Naive thymus-derived CD4-positive, alpha-beta T cell (primary cell): ENCODE results near the gene USP48. TPM values are rescaled to one million over a fixed set of nuclear protein-coding genes. Genes with fewer than 3 reads are reported as not detected.

ENCODE experiments used
- ATAC-seq: fragments of 150-1000 bp; cut with Tn5 transposase; 2 replicates; pipeline ENCODE4 v1.10.0; 2021; ENCODE audit warnings: mild to moderate bottlenecking, moderate library complexity
- CTCF ChIA-PET: fragments of 350-600 bp; sonication (Branson Sonifier 250); formaldehyde crosslinking; loops from one replicate; lab custom pipeline; 2021; ENCODE audit warnings: antibody characterized with exemption; lab: Charles Lee
- POLR2A ChIA-PET: fragments of 350-600 bp; sonication (Branson Sonifier 250); formaldehyde crosslinking; loops from one replicate; lab custom pipeline; 2021; ENCODE audit warnings: antibody characterized with exemption, inconsistent platforms; lab: Charles Lee
- DNase-seq, 9 donors: peaks; one replicate each; pipeline versions ENCODE4 v3.0.0 to v3.0.0-alpha.2; 2020 to 2022; ENCODE audit warnings: mixed read lengths in 1 of 9
- H3K27ac ChIP-seq: one replicate; pipeline ENCODE4 v1.7.0; 2013; ENCODE audit warnings: mild to moderate bottlenecking, low read depth, low read length, moderate library complexity
- H3K27me3 ChIP-seq, 2 donors: one replicate each; pipeline ENCODE4 v1.7.0; 2013; ENCODE audit warnings: low read length in 2 of 2, mild to moderate bottlenecking in 2 of 2, moderate library complexity in 2 of 2; ENCODE audit not compliant: control insufficient read depth in 2 of 2, insufficient read depth in 2 of 2
- H3K36me3 ChIP-seq, 3 experiments: 1 replicate in 2 of 3; 2 replicates in 1 of 3; pipeline ENCODE4 v1.7.0; 2013; ENCODE audit warnings: low read length in 3 of 3, mild to moderate bottlenecking in 3 of 3, moderate library complexity in 1 of 3; ENCODE audit not compliant: insufficient read depth in 3 of 3, control insufficient read depth in 2 of 3
- H3K4me1 ChIP-seq, 2 donors: one replicate each; pipeline ENCODE4 v1.7.0; 2013; ENCODE audit warnings: low read length in 2 of 2, mild to moderate bottlenecking in 2 of 2, moderate library complexity in 1 of 2; ENCODE audit not compliant: control insufficient read depth in 2 of 2, insufficient read depth in 2 of 2
- H3K4me3 ChIP-seq: 2 replicates; pipeline ENCODE4 v1.7.0; 2013; ENCODE audit warnings: mild to moderate bottlenecking, low read length
- H3K9me3 ChIP-seq, 3 experiments: 1 replicate in 2 of 3; 2 replicates in 1 of 3; pipeline ENCODE4 v1.7.0; 2013; ENCODE audit warnings: low read length in 3 of 3; ENCODE audit not compliant: control insufficient read depth in 2 of 3
- H3K27ac Mint-ChIP-seq, 9 donors: one replicate each; pipeline ENCODE4 v1.8.0; 2020 to 2022; ENCODE audit warnings: mixed read lengths in 9 of 9, mild to moderate bottlenecking in 8 of 9, moderate library complexity in 5 of 9, inconsistent platforms in 2 of 9
- H3K27me3 Mint-ChIP-seq, 5 donors: one replicate each; pipeline ENCODE4 v1.8.0; 2021 to 2022; ENCODE audit warnings: mixed read lengths in 5 of 5, mild to moderate bottlenecking in 1 of 5
- H3K36me3 Mint-ChIP-seq, 5 donors: one replicate each; pipeline ENCODE4 v1.8.0; 2020 to 2022; ENCODE audit warnings: mixed read lengths in 5 of 5, mild to moderate bottlenecking in 3 of 5, inconsistent platforms in 1 of 5
- H3K4me1 Mint-ChIP-seq, 7 donors: one replicate each; pipeline ENCODE4 v1.8.0; 2020 to 2022; ENCODE audit warnings: mixed read lengths in 7 of 7, mild to moderate bottlenecking in 3 of 7, inconsistent platforms in 1 of 7
- H3K4me3 Mint-ChIP-seq, 10 donors: one replicate each; pipeline ENCODE4 v1.8.0; 2020 to 2022; ENCODE audit warnings: mild to moderate bottlenecking in 10 of 10, mixed read lengths in 10 of 10, moderate library complexity in 6 of 10, inconsistent platforms in 2 of 10
- H3K9me3 Mint-ChIP-seq, 11 donors: one replicate each; pipeline ENCODE4 v1.8.0; 2020 to 2022; ENCODE audit warnings: mixed read lengths in 11 of 11, mild to moderate bottlenecking in 4 of 11, inconsistent platforms in 1 of 11, moderate library complexity in 1 of 11
- intact Hi-C, 2 donors: fragments of 100-400 bp; cut with micrococcal nuclease; formaldehyde crosslinking; loops; one replicate each; pipeline ENCODE4 v1.15.1; 2023
- polyA plus RNA-seq, 2 donors: library from polyadenylated mRNA; unstranded; fragments of 300-500 nt; fragmentation: Illumina TruSeq; gene quantifications; one replicate each; pipeline ENCODE4 v1.2.3, GENCODE V29; 2021
- total RNA-seq, 6 experiments: library from RNA in 5 of 6; stranded (reverse) in 5 of 6; gene quantifications; 1 replicate in 5 of 6; 2 replicates in 1 of 6; pipeline ENCODE4 v1.2.3 and lab custom pipeline; 2021 to 2026

Gene USP48
- total and polyA plus RNA-seq, 7 experiments from 2014 or later: 34.8 to 107 (median 79.5) TPM

DNA sequence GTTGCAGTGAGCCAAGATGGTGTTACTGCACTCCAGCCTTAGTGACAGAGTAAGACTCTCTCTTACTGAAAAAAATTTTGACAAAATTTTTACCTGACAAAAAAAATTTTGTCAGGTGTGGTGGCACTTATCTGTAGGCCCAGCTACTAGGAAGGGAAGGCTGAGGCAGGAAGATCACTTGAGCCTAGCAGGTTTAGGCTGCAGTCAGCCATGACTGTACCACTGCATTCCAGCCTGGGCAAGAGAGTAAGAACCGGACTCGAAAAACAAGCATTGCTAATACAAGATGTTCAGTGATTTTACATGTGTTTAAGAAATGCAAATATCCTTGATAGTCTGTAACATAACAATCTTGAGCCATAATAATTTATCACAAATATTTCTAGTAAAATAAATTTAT, 46.9 kb downstream of the USP48 start:
- ATAC-seq: no peak

DNA sequence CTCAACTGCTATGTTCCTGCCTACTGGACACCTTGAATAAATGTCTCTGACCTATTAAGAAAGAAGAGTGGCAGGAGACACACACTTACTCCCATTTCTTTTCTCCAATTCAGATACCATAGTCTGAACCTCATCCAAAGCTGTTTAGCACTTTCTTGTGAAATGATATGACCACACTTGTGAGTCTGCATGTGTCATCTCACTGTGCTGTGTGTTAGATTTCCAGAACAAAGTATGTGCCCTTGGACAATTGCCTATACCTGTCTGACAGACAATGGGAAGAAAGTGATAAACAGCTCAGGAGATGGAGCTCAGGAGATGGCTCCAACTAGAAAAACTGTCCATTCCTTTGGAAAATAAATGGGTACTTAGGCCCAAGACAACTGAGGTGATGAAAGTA, 48.4 kb downstream of the USP48 start:
- Mint-ChIP-seq H3K36me3 (peaks cover 0 to 31% (median 3%) of the 10 kb centered on the region in 5 donors), H3K9me3 (peaks cover 0 to 1% (median 0%) of the 10 kb centered on the region in 11 donors), H3K27ac (no peak overlapping the region), H3K4me1 (no peaks in the 10 kb centered on the region), H3K27me3 (no peaks in the 10 kb centered on the region), H3K4me3 (no peak overlapping the region)
- H3K27ac ChIP-seq: no peak overlapping the region
- H3K9me3 ChIP-seq: no peaks in the 10 kb centered on the region
- H3K27me3 ChIP-seq: no peaks in the 10 kb centered on the region
- POLR2A ChIA-PET: no interaction called here
- H3K4me3 ChIP-seq: no peak overlapping the region
- intact Hi-C loops: loop anchor here in 1 of 2 donors (2.0 kb wide), 1 partner anchor 230 kb away; no protein-coding TSS in a partner anchor
- ATAC-seq: no peak
- H3K36me3 ChIP-seq: peaks cover 8 to 52% (median 15%) of the 10 kb centered on the region in 3 experiments
- no peak for DNase-seq
- CTCF ChIA-PET: interaction anchor here (0.9 kb wide), 1 partner anchor 228 kb away, joined by 3 read pairs; no protein-coding TSS in a partner anchor
- no peaks in the 10 kb centered on the region for H3K4me1 ChIP-seq

More for the DNA sequence above, 46.9 kb downstream of the USP48 start:
- ChIA-PET CTCF (no interaction called here), POLR2A (no interaction called here)
- Mint-ChIP-seq H3K4me1 (peaks cover 3 to 9% (median 8%) of the 10 kb centered on the region in 7 donors), H3K9me3 (peaks cover 0 to 1% (median 0%) of the 10 kb centered on the region in 11 donors), H3K36me3 (peaks cover 0 to 45% (median 8%) of the 10 kb centered on the region in 5 donors), H3K4me3 (no peak overlapping the region), H3K27ac (no peak overlapping the region), H3K27me3 (no peaks in the 10 kb centered on the region)
- no peak overlapping the region for H3K27ac ChIP-seq
- H3K36me3 ChIP-seq: peaks cover 8 to 42% (median 15%) of the 10 kb centered on the region in 3 experiments
- no peak for DNase-seq
- intact Hi-C loops: no loop called here
- no peaks in the 10 kb centered on the region for H3K27me3 ChIP-seq
- no peaks in the 10 kb centered on the region for H3K9me3 ChIP-seq
- H3K4me3 ChIP-seq: no peak overlapping the region
- H3K4me1 ChIP-seq: no peaks in the 10 kb centered on the region

DNA sequence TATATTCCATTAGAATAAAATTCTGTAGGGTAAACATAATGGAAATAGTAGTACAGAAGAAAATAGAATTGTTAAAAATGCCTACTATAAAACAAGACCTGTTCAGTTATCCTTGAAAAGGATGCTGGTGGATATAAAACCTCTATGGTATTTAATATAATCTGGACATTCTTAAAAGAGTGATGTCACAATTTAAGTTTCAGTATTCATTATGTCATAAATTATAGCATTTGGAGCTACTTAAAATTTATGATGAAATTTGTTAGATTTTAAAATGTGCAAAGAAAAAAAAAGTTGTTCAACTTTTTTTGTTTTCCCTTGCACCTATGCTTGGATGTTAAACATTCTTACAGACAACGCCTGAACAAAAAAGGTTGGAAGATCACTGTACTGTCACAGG, 50.3 kb downstream of the USP48 start:
- intact Hi-C loops: no loop called here
- ChIA-PET POLR2A (no interaction called here), CTCF (no interaction called here)
- Mint-ChIP-seq H3K9me3 (peaks cover 0 to 1% (median 0%) of the 10 kb centered on the region in 11 donors), H3K27ac (no peak overlapping the region), H3K27me3 (no peaks in the 10 kb centered on the region), H3K36me3 (peaks cover 0 to 35% (median 9%) of the 10 kb centered on the region in 5 donors), H3K4me1 (no peaks in the 10 kb centered on the region), H3K4me3 (no peak overlapping the region)
- DNase-seq (no peak), ATAC-seq (no peak)
- Histone ChIP-seq H3K4me3 (no peak overlapping the region), H3K9me3 (no peaks in the 10 kb centered on the region), H3K4me1 (no peaks in the 10 kb centered on the region), H3K27me3 (no peaks in the 10 kb centered on the region), H3K36me3 (peaks cover 17 to 69% (median 22%) of the 10 kb centered on the region in 3 experiments), H3K27ac (no peak overlapping the region)

DNA sequence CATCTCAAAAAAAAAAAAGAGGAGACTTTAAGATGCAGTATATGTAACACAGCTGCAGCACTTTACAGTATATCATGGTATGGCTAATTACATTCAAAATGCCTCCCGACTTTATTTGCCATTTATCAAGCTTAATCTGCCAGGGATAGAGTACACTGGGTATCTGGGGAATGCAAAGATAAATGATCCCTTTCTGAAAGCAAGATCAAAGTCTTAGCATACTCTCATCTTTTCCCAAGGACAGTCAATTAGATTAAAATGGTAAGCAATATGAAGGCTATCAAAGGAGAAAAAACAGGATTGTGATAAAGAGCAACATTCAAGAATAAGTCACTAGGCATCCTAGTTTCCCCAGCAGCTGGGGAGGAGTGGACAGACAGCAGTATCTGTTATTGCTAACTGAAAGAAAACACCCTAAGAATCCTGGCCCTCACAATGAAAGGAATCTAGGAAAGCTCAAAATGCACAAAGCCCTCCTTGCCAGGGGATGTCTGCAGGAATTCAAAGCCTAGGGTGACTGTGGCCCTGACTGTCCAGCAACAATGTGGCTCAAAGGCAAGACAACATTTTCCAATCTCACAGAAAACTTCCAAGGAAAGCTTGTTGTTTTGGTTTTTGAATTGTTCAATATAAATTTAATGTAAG, 57.1 kb downstream of the USP48 start:
- no peaks in the 10 kb centered on the region for H3K27me3 ChIP-seq
- Mint-ChIP-seq H3K4me3 (no peak overlapping the region), H3K36me3 (peaks cover 0 to 51% (median 19%) of the 10 kb centered on the region in 5 donors), H3K27me3 (no peaks in the 10 kb centered on the region), H3K9me3 (no peaks in the 10 kb centered on the region), H3K4me1 (peaks cover 0 to 9% (median 2%) of the 10 kb centered on the region in 7 donors), H3K27ac (peak overlapping the region in 2 of 9 donors; percentile 27 to 45)
- no peak overlapping the region for H3K27ac ChIP-seq
- intact Hi-C loops: no loop called here
- CTCF ChIA-PET: interaction anchor here (0.6 kb wide), 1 partner anchor 345 kb away, joined by 5 read pairs; no protein-coding TSS in a partner anchor
- no peak for ATAC-seq
- no peak for DNase-seq
- H3K9me3 ChIP-seq: no peaks in the 10 kb centered on the region
- POLR2A ChIA-PET: interaction anchor here (0.6 kb wide), 1 partner anchor 857 kb away, joined by 4 read pairs; no protein-coding TSS in a partner anchor
- H3K36me3 ChIP-seq: peaks cover 8 to 71% (median 10%) of the 10 kb centered on the region in 3 experiments
- no peak overlapping the region for H3K4me3 ChIP-seq
- H3K4me1 ChIP-seq: no peaks in the 10 kb centered on the region

DNA sequence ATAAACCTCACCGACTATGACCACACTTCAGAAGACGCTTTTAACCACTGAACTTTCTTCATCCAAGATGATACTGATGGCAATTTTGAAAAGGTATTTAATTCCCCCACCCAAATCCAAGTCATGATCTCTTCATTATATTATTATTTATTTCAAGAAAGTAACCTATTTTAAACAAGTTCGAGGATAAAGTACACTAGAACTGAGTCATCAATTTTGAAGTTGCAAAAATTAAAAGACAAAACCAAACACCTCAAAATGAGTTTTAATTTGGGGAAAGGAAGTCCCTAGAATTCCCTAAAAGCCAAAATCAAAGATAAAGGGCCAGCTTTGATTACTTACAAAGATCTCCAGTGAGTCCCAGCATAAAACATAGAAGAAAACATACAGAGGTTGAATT, 58.4 kb downstream of the USP48 start:
- Histone ChIP-seq H3K9me3 (no peaks in the 10 kb centered on the region), H3K4me3 (no peak overlapping the region), H3K27me3 (no peaks in the 10 kb centered on the region), H3K27ac (no peak overlapping the region), H3K4me1 (no peaks in the 10 kb centered on the region), H3K36me3 (peaks cover 8 to 72% (median 10%) of the 10 kb centered on the region in 3 experiments)
- DNase-seq: no peak
- Mint-ChIP-seq H3K27ac (no peak overlapping the region), H3K4me1 (peaks cover 0 to 9% (median 2%) of the 10 kb centered on the region in 7 donors), H3K27me3 (no peaks in the 10 kb centered on the region), H3K36me3 (peaks cover 0 to 53% (median 20%) of the 10 kb centered on the region in 5 donors), H3K9me3 (no peaks in the 10 kb centered on the region), H3K4me3 (no peak overlapping the region)
- intact Hi-C loops: no loop called here
- ChIA-PET CTCF (no interaction called here), POLR2A (no interaction called here)
- no peak for ATAC-seq

DNA sequence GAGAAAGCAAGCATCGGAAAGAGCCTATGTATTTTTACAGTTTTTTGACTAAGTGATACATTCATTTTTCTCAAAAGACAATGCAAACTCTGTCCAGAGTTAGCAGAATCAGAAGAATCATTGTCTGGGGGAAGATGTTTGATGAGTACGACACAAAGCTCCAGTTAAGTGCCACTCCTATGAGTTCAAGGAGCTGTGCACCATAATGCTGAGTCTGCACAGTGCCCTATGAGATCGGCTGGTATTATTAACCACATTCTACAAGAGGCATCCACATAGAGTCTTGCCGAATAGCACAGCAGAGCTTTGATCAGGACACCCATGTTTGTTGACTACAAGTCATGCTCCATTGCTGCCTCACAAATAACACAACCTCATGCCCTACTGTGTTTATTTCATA, 58.9 kb downstream of the USP48 start:
- POLR2A ChIA-PET: no interaction called here
- intact Hi-C loops: no loop called here
- CTCF ChIA-PET: no interaction called here

More for the DNA sequence above, 58.9 kb downstream of the USP48 start:
- Histone ChIP-seq H3K27me3 (no peaks in the 10 kb centered on the region), H3K36me3 (peaks cover 8 to 69% (median 10%) of the 10 kb centered on the region in 3 experiments), H3K27ac (no peak overlapping the region), H3K4me1 (no peaks in the 10 kb centered on the region), H3K9me3 (no peaks in the 10 kb centered on the region), H3K4me3 (no peak overlapping the region)
- Mint-ChIP-seq H3K27ac (no peak overlapping the region), H3K4me1 (peaks cover 0 to 9% (median 2%) of the 10 kb centered on the region in 7 donors), H3K27me3 (no peaks in the 10 kb centered on the region), H3K9me3 (no peaks in the 10 kb centered on the region), H3K4me3 (no peak overlapping the region), H3K36me3 (peaks cover 0 to 53% (median 20%) of the 10 kb centered on the region in 5 donors)
- ATAC-seq: no peak
- no peak for DNase-seq
